Gastrocnemius medialis (tissue), 4 donors: ENCODE results near the gene SART3.

Source experiments
- POLR2A ChIP-seq, 2 donors: fragments of 450-650 bp; IDR thresholded peaks; one replicate each; pipeline ENCODE4 v1.6.1; 2017; ENCODE audit warnings: antibody characterized with exemption in 2 of 2, mild to moderate bottlenecking in 2 of 2, moderate library complexity in 2 of 2
- TF ChIP-seq, protein P1 (sequence below), 5 experiments: fragments of 450-650 bp in 3 of 5; fragments of 200-600 bp in 2 of 5; sonication (generic) in 2 of 5; IDR thresholded peaks in 4 of 5; conservative IDR thresholded peaks in 1 of 5; 1 replicate in 4 of 5; 2 replicates in 1 of 5; pipeline ENCODE4 v1.5.1; 2016 to 2019; ENCODE audit warnings: antibody characterized with exemption in 5 of 5, mild to moderate bottlenecking in 3 of 5, moderate library complexity in 3 of 5

DNA sequence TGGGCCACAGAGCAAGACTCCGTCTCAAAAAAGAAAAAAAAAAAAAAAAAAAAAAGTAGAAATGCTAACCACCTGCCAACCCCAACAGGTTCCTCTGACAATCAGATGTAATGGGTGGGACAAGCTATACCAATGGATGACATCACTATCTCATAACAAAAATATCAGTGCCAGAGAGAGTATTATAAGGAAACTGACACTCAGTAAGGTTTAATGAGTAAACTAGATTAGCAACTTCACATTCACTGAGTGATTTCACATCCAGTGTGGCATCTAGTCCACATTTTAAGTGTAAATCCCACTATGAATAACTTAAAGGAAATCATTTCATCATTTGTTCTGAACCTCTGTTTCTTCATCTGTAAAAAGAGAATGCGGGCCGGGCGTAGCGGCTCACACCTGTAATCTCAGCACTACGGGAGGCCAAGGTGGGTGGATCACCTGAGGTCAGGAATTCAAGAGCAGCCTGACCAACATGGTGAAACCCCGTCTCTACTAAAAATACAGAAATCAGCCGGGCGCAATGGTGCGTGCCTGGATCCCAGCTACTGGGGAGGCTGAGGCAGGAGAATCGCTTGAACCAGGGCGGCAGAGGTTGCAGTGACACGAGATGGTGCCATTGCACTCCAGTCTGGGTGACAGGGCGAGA is 1.8 kb downstream of the SART3 start:
- TF ChIP-seq, protein P1, sequence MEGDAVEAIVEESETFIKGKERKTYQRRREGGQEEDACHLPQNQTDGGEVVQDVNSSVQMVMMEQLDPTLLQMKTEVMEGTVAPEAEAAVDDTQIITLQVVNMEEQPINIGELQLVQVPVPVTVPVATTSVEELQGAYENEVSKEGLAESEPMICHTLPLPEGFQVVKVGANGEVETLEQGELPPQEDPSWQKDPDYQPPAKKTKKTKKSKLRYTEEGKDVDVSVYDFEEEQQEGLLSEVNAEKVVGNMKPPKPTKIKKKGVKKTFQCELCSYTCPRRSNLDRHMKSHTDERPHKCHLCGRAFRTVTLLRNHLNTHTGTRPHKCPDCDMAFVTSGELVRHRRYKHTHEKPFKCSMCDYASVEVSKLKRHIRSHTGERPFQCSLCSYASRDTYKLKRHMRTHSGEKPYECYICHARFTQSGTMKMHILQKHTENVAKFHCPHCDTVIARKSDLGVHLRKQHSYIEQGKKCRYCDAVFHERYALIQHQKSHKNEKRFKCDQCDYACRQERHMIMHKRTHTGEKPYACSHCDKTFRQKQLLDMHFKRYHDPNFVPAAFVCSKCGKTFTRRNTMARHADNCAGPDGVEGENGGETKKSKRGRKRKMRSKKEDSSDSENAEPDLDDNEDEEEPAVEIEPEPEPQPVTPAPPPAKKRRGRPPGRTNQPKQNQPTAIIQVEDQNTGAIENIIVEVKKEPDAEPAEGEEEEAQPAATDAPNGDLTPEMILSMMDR (IDR thresholded peaks at IDR 0.05 in 4 of 5, conservative IDR thresholded peaks at IDR 0.05 in 1 of 5): no peak
- TF ChIP-seq POLR2A (IDR thresholded peaks at IDR 0.05): no peak
